NCI-H2227 (cell line): Measurements from ENCODE around the gene IPCEF1.
"Not testable (repeated sequence)": the region's sequence is repeated elsewhere in the genome, so short reads cannot be mapped to it uniquely, and the experiment has no call there.

Experiments used
- DNase-seq: peaks from one replicate; lab custom pipeline; 2025; ENCODE audit not compliant: unreplicated experiment; lab: John Stamatoyannopoulos, UW

Gene IPCEF1

DNA sequence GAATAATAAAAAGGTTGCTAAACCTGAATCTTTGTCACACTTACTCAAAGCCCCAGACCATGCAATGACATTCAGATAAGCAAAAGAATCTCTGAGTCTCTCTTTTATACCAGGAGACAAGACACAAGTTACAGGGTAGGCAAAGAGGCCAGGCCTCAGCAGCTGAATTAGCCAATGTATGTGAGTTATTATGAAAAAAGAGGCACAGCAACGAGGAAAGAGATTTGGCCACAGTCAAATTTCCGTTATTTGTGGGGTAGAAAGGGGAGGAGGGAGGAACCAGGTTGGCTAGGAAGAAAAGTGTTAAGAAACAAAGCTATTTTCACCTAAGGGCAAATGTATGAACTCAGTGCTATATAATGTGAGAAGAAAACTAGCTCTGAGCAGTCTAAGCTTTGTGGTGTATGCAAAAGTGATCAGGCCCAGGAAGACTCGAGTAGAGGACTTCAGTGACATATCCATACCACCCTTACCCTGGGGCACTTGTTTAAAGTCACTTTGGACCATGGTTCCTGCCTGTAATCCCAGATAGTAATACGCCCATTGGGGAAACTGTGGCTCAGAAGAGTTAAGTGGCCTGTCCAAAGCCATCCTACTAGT is 19.1 kb downstream of the IPCEF1 start:
- DNase-seq = no peak

GRCh38 chr6:154334147-154334546 is 22.5 kb downstream of the IPCEF1 start:
- DNase-seq = not testable (repeated sequence)

GRCh38 chr6:154331750-154332149 is 24.9 kb downstream of the IPCEF1 start:
- DNase-seq = no peak

DNA sequence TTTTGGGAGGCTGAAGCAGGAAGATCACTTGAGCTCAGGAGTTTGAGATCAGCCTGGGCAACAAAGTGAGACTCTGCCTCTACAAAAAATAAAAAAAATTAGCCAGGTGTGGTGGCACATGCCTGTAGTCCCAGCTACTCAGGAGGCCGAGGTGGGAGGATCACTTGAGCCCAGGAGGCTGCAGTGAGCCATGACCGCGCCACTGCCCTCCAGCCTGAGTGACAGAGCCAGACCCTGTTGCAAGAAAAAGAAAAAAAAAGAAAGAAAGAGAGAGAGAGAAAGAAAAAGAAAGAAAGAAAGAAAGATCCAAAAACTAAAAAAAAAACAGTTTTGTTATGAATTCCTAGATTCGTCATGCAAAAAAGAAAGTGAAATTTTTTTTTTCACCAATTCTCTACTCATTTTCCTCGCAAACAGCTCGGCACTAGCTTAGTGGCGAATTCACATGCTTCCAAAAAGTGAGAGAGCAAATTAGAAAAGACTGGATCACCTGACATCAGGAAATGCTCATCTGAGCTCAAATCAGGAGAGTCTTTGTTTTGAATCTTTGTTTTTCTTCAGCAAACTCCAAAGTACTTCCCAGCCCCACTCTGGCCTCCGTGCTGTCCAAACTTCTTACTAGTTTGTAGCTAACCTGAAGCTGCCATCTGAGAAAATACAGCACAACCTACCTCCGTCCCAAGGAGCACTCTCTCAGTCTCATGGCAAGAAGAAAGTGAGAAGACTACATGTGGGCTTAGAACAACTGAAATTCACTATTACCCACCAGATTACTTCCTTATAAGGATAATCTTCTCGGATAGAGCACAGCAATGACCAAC is 27.0 kb downstream of the IPCEF1 start:
- DNase-seq = no peak

- DNase-seq = not testable (repeated sequence)
Measured at GRCh38 chr6:154327313-154327712, 29.3 kb downstream of the IPCEF1 start.

- no peak for DNase-seq
Measured at GRCh38 chr6:154325142-154325541, 31.5 kb downstream of the IPCEF1 start.

DNA sequence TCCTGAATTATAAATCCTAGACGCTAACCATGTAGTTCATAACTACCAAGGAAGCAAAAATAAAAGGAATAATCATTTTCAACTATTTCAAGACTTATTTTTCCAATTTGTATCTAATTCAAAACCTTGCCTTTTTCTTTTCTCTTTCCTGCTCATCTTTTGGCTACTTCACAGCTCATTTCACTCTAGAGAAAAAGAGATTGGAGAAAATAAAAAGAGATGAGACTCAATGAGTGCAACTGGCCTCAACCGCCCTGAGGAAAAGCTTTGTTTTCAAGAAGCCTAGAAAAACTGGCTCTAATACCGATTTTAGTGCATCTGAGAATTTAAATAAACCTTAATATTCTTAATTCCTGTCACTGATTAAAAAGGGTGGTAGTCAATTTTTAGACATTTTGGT is 36.4 kb downstream of the IPCEF1 start:
- no peak for DNase-seq

GRCh38 chr6:154319231-154319858 is 37.3 kb downstream of the IPCEF1 start:
- no peak for DNase-seq

GRCh38 chr6:154318721-154319120 is 37.9 kb downstream of the IPCEF1 start:
- DNase-seq = no peak

- no peak for DNase-seq
Measured at GRCh38 chr6:154316131-154316530, 40.5 kb downstream of the IPCEF1 start.

GRCh38 chr6:154314084-154314483 is 42.5 kb downstream of the IPCEF1 start:
- no peak for DNase-seq

GRCh38 chr6:154308986-154309385 is 47.6 kb downstream of the IPCEF1 start:
- DNase-seq = no peak

GRCh38 chr6:154307696-154308425 is 48.7 kb downstream of the IPCEF1 start:
- DNase-seq = no peak

GRCh38 chr6:154307147-154307546 is 49.5 kb downstream of the IPCEF1 start:
- DNase-seq = not testable (repeated sequence)

GRCh38 chr6:154306696-154307095 is 49.9 kb downstream of the IPCEF1 start:
- no peak for DNase-seq

DNA sequence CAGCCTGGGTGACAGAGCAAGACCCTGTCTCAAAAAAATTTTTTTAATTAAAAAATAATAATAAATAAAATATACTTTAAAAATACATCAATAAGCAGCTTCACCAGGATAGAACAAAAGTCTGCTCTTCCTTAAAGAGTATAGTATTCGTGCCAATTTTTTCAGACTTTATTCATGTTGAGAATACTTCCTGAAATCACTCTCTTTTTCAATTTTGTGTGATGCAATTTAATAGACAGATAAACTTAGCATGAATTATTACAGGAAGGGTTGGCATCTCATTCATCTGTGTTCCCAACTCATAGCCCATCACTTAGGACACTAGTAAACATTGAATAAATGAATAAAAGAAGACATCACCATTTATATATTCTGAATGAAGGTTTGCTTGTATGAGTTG is 52.4 kb downstream of the IPCEF1 start:
- no peak for DNase-seq

- DNase-seq = not testable (repeated sequence)
Measured at GRCh38 chr6:154303642-154304041, 53.0 kb downstream of the IPCEF1 start.

GRCh38 chr6:154301839-154302752 is 54.5 kb downstream of the IPCEF1 start:
- no peak for DNase-seq

DNA sequence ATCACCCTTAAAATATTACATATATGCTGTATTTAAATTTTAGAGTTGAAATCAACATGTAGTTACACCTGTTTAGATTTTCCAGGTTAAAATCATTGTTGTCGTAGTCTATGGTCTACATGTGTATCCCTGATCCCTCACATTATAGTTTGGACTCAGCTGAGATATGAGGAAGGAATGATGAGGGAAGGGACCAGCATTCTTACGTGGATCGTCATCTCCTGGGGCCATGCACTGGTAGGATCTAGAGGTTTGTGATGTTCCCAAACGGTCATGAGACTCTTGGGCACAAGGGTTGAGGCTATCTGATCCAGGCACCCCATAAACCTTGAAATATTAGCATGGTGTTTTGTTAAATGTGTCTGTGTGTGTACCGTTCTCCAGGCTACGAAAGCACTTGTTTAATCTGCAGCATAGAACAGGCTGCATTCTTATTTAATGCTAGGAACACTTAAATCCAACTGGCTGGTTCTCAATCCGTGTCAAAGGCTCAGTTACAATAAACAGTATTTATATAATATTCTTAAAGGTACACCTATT is 55.4 kb downstream of the IPCEF1 start:
- DNase-seq = no peak

DNA sequence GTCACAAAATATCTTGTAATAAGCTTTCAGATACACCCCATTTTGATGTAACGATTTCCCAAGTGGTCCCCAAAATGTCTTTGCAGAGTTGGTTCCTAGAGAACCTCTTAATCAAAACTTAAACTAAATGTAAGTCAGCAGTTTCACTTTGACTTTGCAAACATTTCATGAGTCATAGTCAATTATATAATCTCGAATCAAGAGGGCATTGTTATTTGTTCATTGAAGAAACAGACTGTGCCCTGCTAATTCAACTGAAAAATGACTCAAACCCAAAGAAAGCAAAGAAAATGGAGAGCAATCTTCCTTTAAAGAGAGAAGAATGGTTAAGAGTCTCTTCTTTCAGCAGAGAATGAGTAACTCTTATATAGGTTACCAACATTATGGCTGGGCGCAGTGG is 58.3 kb downstream of the IPCEF1 start:
- DNase-seq = no peak
